HepG2 (cell line): Measurements from ENCODE around the gene FXYD1. TPM values are rescaled to one million over a fixed set of nuclear protein-coding genes. Genes with fewer than 3 reads are reported as not detected.

Source experiments
- BCLAF1 ChIP-seq: fragments of 450-650 bp; IDR thresholded peaks from 2 replicates; pipeline ENCODE4 v1.6.1; 2017; ENCODE audit warnings: mild to moderate bottlenecking
- CREB1 ChIP-seq, 2 experiments: fragments of 450-650 bp in 1 of 2; IDR thresholded peaks; 2 replicates each; pipeline ENCODE4 v1.6.1; 2016 to 2017; ENCODE audit warnings: control low read depth in 1 of 2, mild to moderate bottlenecking in 1 of 2, missing compliant biosample characterization in 1 of 2, missing genetic modification characterization in 1 of 2
- GABPB1 ChIP-seq: IDR thresholded peaks from 2 replicates; pipeline ENCODE4 v1.6.1; 2016; ENCODE audit warnings: mild to moderate bottlenecking, missing genetic modification reagents, moderate library complexity, missing compliant biosample characterization
- HCFC1 ChIP-seq: fragments of 150-350 bp; IDR thresholded peaks from 2 replicates; pipeline ENCODE4 v1.6.1; 2014; ENCODE audit warnings: low read depth, low read length
- KDM1A ChIP-seq: IDR thresholded peaks from 2 replicates; pipeline ENCODE4 v1.6.1; 2016; ENCODE audit warnings: missing compliant biosample characterization
- SIX4 ChIP-seq: sonication (generic); formaldehyde crosslinking; IDR thresholded peaks from 2 replicates; pipeline ENCODE4 v1.4.0; 2020; ENCODE audit warnings: missing genetic modification reagents
- SP1 ChIP-seq, 2 experiments: fragments of 450-650 bp in 1 of 2; sonication (generic) in 1 of 2; formaldehyde crosslinking in 1 of 2; IDR thresholded peaks; 2 replicates each; pipeline versions ENCODE4 v1.4.0 to v1.6.1; 2016 to 2020; ENCODE audit warnings: missing genetic modification reagents in 1 of 2
- SP5 ChIP-seq: IDR thresholded peaks from 2 replicates; pipeline ENCODE4 v1.6.1; 2016; ENCODE audit warnings: low read depth, borderline replicate concordance
- ZNF441 ChIP-seq: sonication (generic); formaldehyde crosslinking; IDR thresholded peaks from 2 replicates; pipeline ENCODE4 v1.7.0; 2021; ENCODE audit warnings: missing genetic modification reagents, borderline replicate concordance
- ZNF564 ChIP-seq: sonication (generic); formaldehyde crosslinking; IDR thresholded peaks from 2 replicates; pipeline ENCODE4 v1.8.1; 2023; ENCODE audit warnings: mild to moderate bottlenecking, missing genetic modification reagents
- ZNF788 ChIP-seq: sonication (generic); formaldehyde crosslinking; IDR thresholded peaks from 2 replicates; pipeline ENCODE4 v1.5.0; 2020; ENCODE audit warnings: mild to moderate bottlenecking, missing genetic modification reagents, borderline replicate concordance
- polyA plus RNA-seq, 8 experiments: library from polyadenylated mRNA; depleted of rRNA in 3 of 8; stranded (reverse) in 7 of 8; unstranded in 1 of 8; fragments of >200 nt; fragmentation: Illumina TruSeq in 4 of 8; extraction: Trizol in 4 of 8; gene quantifications; 2 replicates each; pipeline versions ENCODE4 v1.2.1 to v1.2.3, GENCODE V29; 2011 to 2016; ENCODE audit warnings: low read depth in 4 of 8, missing spikeins in 1 of 8, mixed read lengths in 1 of 8; ENCODE audit not compliant: insufficient read depth in 1 of 8
- total RNA-seq, 5 experiments: library from RNA; depleted of rRNA; stranded (reverse); fragments of >200 nt; fragmentation: Illumina TruSeq; extraction: Trizol; gene quantifications; 2 replicates each; pipeline ENCODE4 v1.2.3, GENCODE V29; 2016; ENCODE audit warnings: low read depth in 1 of 5
- TF ChIP-seq, protein P1 (sequence below), 2 experiments: IDR thresholded peaks; 2 replicates each; pipeline ENCODE4 v1.6.1; 2011 to 2012; ENCODE audit warnings: low read length in 2 of 2, borderline replicate concordance in 1 of 2, low read depth in 1 of 2, mild to moderate bottlenecking in 1 of 2, moderate library complexity in 1 of 2
- TF ChIP-seq, protein P2 (sequence below): sonication (generic); formaldehyde crosslinking; IDR thresholded peaks from 2 replicates; pipeline ENCODE4 v1.4.0; 2020; ENCODE audit warnings: missing genetic modification reagents
- TF ChIP-seq, protein P3 (sequence below): sonication (generic); formaldehyde crosslinking; IDR thresholded peaks from 2 replicates; pipeline ENCODE4 v1.8.1; 2023; ENCODE audit warnings: mild to moderate bottlenecking, inconsistent platforms, moderate library complexity, missing genetic modification reagents, borderline replicate concordance
- TF ChIP-seq, protein P4 (sequence below): sonication (generic); formaldehyde crosslinking; IDR thresholded peaks from 2 replicates; pipeline ENCODE4 v1.5.0; 2020; ENCODE audit warnings: missing genetic modification reagents, mild to moderate bottlenecking, borderline replicate concordance

FXYD1 gene
- total and polyA plus RNA-seq, 2 of the 13 experiments (the other 11 are each of a cell fraction or from before 2014, with no cell fraction given) = 31.2 TPM; not detected in 1

GRCh38 chr19:35112995-35113688 is 25.5 kb upstream of the FXYD1 start (continued):
- TF ChIP-seq BCLAF1 (no peak), GABPB1 (CRISPR knock-in tag) (peak; percentile 12; the same call in 1 of the 2 replicates), ZNF564 (no peak), SP5 (CRISPR knock-in tag) (no peak), HCFC1 (no peak), KDM1A (CRISPR knock-in tag) (no peak), ZNF788 (CRISPR knock-in tag) (no peak), SIX4 (CRISPR knock-in tag) (no peak), SP1 (IDR thresholded peaks at IDR 0.05) (no peak), SP1 (CRISPR knock-in tag; IDR thresholded peaks at IDR 0.05) (no peak), ZNF441 (CRISPR knock-in tag) (no peak), CREB1 (IDR thresholded peaks at IDR 0.05) (peak; percentile 98), CREB1 (CRISPR knock-in tag; IDR thresholded peaks at IDR 0.05) (peak; percentile 75)
- TF ChIP-seq, protein P1, sequence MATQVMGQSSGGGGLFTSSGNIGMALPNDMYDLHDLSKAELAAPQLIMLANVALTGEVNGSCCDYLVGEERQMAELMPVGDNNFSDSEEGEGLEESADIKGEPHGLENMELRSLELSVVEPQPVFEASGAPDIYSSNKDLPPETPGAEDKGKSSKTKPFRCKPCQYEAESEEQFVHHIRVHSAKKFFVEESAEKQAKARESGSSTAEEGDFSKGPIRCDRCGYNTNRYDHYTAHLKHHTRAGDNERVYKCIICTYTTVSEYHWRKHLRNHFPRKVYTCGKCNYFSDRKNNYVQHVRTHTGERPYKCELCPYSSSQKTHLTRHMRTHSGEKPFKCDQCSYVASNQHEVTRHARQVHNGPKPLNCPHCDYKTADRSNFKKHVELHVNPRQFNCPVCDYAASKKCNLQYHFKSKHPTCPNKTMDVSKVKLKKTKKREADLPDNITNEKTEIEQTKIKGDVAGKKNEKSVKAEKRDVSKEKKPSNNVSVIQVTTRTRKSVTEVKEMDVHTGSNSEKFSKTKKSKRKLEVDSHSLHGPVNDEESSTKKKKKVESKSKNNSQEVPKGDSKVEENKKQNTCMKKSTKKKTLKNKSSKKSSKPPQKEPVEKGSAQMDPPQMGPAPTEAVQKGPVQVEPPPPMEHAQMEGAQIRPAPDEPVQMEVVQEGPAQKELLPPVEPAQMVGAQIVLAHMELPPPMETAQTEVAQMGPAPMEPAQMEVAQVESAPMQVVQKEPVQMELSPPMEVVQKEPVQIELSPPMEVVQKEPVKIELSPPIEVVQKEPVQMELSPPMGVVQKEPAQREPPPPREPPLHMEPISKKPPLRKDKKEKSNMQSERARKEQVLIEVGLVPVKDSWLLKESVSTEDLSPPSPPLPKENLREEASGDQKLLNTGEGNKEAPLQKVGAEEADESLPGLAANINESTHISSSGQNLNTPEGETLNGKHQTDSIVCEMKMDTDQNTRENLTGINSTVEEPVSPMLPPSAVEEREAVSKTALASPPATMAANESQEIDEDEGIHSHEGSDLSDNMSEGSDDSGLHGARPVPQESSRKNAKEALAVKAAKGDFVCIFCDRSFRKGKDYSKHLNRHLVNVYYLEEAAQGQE (IDR thresholded peaks at IDR 0.05; ENCODE audit: borderline replicate concordance in 1 of 2, low read depth in 1 of 2, low read length in 2 of 2) = no peak
- TF ChIP-seq, protein P2, sequence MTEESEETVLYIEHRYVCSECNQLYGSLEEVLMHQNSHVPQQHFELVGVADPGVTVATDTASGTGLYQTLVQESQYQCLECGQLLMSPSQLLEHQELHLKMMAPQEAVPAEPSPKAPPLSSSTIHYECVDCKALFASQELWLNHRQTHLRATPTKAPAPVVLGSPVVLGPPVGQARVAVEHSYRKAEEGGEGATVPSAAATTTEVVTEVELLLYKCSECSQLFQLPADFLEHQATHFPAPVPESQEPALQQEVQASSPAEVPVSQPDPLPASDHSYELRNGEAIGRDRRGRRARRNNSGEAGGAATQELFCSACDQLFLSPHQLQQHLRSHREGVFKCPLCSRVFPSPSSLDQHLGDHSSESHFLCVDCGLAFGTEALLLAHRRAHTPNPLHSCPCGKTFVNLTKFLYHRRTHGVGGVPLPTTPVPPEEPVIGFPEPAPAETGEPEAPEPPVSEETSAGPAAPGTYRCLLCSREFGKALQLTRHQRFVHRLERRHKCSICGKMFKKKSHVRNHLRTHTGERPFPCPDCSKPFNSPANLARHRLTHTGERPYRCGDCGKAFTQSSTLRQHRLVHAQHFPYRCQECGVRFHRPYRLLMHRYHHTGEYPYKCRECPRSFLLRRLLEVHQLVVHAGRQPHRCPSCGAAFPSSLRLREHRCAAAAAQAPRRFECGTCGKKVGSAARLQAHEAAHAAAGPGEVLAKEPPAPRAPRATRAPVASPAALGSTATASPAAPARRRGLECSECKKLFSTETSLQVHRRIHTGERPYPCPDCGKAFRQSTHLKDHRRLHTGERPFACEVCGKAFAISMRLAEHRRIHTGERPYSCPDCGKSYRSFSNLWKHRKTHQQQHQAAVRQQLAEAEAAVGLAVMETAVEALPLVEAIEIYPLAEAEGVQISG (CRISPR knock-in tag) = 0 out of 2 replicates have a peak, but pooled peaks have one; percentile 36
- TF ChIP-seq, protein P3, sequence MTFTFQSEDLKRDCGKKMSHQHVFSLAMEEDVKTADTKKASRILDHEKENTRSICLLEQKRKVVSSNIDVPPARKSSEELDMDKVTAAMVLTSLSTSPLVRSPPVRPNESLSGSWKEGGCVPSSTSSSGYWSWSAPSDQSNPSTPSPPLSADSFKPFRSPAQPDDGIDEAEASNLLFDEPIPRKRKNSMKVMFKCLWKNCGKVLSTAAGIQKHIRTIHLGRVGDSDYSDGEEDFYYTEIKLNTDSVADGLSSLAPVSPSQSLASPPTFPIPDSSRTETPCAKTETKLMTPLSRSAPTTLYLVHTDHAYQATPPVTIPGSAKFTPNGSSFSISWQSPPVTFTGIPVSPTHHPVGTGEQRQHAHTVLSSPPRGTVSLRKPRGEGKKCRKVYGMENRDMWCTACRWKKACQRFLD (CRISPR knock-in tag) = no peak
- TF ChIP-seq, protein P4, sequence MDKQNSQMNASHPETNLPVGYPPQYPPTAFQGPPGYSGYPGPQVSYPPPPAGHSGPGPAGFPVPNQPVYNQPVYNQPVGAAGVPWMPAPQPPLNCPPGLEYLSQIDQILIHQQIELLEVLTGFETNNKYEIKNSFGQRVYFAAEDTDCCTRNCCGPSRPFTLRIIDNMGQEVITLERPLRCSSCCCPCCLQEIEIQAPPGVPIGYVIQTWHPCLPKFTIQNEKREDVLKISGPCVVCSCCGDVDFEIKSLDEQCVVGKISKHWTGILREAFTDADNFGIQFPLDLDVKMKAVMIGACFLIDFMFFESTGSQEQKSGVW (CRISPR knock-in tag) = no peak
